SKM-1 (cell line): Measurements from ENCODE around the gene C1orf21.

Experiments used
- DNase-seq: peaks from one replicate; lab custom pipeline; 2025; ENCODE audit not compliant: unreplicated experiment; lab: John Stamatoyannopoulos, UW

The C1orf21 gene

DNA sequence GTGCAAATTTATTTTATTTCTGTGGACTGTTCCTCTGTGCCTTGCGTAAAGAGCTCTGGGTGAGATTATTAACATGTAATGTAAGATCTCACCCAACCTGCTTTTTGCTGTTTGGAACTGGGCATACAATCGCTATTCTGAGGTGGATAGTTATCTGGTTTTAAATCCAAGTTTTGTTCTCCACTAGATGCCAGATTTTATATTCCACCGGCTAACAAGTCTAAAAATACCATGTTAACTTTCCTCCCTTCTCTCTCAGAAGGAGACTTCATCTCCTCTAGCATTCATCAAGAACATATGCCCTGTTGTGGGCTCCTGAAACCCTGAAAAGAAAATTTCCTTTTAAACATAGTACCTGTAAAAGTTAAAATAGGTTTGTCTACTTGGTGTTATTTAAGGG, 56.4 kb downstream of the C1orf21 start:
- DNase-seq: no peak

DNA sequence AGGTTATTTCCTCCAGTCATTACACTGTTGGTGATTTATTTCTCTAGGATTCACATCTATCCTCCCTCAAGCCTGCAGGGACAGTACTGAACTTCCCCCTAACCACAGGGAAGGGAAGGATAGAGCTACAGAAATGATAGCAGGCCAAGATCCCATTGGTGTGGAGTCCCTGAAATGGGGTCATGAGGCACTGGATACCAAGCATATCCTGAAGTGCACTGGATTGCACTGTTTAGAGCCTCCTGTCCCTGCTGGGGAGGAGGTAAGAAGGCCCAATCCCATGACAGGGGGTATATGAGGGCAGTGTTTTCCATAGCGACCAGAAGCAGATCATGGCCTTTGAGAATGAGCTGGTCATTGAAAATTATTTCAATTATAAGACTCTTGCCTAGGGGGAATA, 56.8 kb downstream of the C1orf21 start:
- no peak for DNase-seq

DNA sequence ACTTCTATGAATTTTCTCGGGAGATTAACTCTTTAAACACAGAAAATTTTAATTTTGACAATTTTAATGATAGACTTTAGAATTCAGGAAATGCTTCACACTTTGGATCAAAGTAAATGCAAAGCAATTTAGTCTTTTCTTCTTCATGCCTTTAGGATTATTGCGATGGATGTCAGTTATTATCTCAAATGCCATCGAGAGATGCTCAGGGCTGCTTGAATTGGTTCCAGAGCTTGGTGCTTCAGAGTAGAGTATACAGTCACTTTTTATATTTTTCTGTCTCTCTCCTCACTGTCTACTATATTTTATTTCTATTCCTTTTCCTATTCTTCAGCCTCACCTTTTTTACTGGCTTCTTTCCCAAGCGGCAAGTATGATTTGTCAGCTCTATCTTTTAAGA, 59.2 kb downstream of the C1orf21 start:
- DNase-seq: no peak

DNA sequence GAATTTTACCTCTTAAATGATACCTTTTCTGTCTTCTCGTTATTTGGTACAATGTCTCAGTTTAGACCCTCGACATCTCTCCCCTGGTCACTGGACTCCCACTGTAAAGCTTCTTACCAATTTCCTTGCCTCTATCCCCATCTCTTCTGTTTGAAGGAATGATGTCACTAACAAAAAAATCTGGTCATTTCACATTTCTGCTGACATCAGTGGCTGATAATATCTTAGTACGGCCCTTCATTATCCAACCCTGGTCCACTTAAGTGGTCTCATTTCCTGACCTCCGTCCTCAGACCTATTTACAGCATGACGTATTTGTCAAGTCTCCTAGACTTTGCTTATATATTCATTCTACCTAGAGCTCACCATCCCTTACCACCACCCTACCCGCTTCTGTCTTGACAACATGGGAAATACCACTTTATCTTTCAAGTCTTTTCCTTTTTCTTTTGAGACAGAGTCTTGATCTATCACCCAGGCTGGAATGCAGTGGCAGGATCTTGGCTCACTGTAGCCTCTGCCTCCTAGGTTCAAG, 60.9 kb downstream of the C1orf21 start:
- no peak for DNase-seq

DNA sequence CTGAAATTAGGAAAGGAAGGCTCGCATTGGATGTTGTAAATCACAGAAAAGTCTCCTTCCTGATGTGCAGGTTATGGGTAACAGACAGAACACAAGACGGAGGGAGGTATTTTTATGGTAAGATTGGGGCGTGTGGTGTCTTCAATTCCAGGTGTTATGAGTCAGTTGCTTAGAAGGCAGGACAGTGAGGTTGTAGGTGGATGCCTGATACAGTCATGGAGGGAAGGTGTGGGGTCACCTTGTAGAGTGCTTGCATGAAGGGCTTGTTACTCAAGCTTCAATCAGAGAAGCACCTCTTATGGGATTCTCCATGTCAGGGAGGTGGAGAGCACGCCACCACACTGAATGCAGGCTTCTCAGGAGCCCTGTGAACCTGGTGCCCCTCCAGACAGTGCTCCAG, 63.1 kb downstream of the C1orf21 start:
- DNase-seq: no peak

DNA sequence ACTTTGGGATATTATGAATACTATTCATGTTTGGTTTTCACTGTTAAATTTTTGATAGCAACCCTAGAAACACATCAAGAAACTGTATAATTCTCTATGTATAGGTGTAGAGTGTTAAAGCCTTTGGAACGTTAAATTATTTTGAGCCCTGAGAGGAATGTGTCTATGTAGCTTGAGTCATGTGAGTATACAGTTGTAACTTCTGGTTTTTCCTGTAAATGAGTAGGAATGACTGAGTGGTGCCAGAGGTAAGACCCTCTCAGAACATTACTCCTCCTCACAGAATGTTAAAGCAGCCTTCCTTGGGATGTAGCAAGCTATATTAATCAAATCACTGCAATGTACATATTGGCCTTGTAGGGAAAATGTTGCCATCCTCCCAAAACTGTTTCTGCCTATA, 69.0 kb downstream of the C1orf21 start:
- no peak for DNase-seq

DNA sequence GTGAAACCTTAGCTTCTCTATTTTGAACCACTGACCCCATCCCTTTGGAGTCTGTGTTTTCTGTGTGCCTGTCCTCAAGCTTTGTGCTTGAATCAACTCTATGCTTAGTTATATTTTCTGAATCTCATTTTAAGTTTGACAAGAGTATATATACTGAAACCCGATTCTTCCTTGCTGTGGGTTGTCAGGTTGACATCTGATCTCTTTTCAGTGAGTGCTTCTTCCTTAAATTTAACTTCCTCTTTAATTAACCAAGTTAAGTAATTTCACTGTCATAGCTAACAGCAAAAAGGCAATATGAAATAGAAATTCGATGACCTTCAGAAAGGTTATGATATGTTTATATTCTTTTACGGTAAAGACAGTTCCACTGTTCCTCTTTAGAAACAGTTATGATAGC, 69.4 kb downstream of the C1orf21 start:
- DNase-seq: peak; percentile 88

DNA sequence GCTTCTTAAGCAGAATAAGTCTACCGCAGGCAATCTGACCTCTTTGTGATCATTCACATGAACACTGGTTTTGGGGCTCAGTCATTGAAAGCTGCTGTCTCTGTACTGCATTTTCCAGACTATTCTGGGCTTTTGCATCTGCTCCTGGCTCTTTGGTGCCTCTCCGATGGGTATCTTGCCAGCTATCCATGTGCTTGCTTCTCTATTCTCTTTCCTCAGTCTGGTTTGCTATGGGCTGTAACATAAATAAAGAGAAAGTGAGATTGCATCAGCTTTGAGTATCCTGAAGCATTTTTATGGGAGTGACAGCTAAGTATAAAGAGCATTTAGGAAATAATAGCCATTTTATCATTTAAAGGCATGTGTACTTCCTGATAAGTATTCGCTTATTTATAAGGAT, 70.7 kb downstream of the C1orf21 start:
- no peak for DNase-seq

DNA sequence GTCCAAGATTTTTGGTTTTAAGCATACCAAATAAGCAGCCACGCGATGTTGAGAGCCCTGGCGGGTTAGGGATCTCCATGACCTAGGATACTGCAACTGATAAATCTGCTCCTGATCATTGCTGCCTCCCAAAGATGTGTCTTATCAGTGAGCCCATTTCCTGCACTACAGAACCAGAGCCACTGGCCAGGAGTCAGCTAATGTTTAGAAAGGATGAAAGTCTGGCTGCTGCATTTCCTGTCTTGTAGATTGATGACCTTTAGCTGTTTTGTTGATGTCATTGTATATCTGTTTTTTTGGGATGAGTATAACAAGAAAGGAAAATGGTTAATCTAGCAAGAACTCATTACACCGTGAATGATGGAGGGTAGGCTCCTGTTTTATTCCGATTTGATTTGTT, 74.5 kb downstream of the C1orf21 start:
- DNase-seq: no peak

DNA sequence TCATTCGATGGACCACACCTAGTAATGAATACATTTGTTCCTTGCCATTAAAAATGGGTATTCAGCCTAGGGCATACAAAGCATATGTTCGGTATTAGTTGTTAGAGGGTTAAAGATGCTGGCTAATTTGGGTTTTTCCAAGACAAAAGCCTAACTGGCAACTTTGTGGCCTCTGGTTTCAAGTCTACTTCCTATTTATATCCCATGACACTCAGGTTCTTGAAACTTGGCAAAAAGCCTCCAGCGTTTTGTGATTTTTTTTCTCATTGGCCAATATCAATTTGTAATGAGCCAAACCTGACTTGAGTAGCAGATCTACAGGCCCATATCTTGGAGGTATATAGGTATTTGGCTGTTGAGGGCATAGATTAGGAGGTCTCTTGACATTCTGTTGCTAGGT, 75.3 kb downstream of the C1orf21 start:
- no peak for DNase-seq

DNA sequence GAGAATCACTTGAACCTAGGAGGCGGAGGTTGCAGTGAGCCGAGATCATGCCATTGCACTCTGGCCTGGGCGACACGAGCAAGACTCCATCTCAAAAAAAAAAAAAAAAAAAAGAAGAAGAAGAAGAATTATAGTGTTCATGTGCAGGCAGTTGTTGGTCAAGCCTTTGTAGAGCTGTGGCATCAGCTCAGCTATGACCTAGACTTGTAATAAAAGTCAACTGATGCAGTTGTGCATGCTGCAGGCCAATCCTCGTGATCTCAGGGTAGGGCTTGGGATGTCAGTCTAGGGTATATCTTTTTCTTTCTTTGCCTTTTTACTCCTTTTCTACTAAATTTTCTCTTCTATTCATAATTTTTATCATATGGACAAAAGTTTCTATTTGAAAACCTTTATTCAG, 76.2 kb downstream of the C1orf21 start:
- DNase-seq: no peak

DNA sequence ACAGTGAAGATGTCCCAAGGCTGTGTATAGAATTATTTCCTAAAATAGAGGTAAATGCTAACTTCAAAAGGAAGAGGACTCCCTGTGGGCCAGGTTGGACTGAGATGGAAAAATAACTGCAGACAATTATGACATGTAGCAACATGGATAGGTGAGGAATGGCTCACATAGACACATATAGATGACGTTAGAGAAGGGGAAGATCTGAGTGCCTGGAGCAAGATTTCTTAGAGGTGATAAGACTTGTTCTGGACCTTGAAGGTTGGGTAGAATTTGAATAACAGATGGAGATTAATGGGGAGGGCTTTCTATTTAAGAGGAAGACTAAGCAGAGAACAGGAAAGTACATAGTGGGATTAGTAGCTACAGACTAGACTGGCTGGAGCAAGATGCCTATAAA, 76.9 kb downstream of the C1orf21 start:
- DNase-seq: no peak

DNA sequence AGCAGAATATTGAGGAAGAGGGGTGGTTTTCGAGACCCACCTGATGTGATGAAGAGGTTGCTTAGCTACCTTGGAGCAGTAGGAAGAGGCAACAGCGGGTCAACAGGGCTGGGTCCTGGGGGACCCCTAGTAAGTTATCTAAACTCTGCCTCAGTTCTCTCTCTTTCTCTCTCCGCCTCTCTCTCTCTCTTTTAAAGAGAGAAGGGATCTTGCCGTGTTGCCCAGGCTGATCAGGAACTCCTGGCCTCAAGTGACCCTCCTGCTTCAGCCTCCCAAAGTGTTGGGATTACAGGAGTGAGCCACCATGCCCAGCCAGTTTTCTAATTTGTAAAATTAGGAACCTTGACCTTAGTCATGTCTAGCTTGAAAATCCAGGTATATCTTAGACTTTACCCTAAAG, 77.9 kb downstream of the C1orf21 start:
- DNase-seq: no peak

DNA sequence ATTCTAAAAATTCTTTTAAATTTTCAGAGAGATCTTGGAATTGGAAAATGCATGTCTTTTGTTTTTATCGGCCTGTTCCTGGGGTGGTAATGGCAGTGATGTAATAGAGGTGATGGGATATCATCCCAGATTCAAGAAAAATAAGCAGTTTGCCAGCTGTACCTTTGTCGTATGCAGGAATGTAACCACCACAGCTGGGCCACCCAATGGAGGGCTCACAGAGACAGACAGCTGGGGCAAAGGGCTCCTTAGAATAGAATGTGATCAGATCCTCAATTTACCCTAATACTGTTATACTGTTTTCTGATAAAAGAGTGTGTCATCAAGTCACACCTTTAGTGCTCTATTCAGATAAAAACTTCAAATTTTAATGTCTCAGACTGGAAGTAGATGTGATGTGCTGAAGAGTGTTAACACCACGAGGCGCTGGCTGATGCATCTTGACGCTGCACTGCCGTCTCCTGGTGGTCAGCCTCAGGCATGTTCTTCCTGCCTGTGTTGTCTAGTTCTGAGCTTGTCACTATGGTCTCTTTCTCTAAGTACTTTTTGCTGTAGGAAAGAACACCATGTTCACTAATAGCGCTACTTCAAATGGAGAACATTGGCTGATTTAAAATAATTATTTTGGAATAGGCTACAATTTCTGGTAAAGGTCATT, 78.8 kb downstream of the C1orf21 start:
- DNase-seq: no peak

DNA sequence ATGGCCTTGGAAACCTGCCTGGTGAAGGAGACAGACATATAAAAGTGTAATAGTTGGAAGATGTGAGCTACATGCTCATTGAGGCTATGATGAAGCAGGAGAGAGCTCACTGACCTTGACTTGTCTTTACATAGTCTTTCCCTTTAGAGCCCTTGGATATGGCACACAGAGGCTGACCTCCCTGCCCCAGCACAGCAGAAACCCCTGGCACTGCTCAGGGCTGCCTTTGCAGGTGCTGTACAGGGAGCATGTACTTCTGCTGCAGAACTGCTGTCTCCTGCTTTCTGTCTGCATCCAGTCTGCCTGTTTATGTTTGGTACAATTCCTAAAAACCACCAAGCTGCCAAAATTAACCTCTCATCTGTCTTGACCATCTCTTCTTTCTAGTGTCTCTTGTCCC, 80.5 kb downstream of the C1orf21 start:
- no peak for DNase-seq

DNA sequence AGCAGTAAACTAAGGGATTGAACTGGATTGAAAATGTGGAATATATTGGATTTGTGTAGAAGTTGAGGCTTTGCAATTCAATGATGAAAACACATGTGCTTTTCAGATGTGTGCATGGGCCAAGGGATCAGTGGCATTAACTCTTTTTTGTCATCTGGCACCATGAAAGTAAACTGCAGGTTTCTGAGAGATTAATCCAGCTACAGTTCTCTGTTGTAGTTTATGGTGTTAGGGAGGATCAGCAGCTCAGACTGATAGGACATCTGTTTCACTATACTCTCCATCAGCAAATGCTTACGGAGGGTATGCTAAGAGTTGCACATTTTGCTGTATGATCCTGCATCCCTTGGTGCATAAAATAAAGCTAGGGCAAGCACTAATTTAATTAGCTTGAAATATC, 82.6 kb downstream of the C1orf21 start:
- DNase-seq: no peak

DNA sequence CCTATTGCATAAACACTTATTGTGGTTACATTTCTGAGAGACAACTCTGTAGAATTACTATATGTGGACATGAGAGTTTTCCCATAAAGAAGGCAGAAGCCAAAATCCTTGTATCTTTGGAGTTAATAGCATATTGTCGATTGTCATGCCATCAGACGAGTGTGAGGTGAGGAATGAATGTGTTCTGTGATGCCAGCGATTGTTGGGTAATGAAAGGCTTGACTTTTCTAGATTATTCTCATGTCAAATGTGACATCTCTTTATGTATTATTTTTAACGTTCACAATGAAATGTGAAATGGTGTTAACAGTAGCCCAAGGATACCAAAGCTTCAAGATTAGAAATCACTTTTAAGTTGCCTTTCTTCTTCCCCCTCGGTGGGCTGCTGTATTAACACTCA, 84.9 kb downstream of the C1orf21 start:
- DNase-seq: no peak

DNA sequence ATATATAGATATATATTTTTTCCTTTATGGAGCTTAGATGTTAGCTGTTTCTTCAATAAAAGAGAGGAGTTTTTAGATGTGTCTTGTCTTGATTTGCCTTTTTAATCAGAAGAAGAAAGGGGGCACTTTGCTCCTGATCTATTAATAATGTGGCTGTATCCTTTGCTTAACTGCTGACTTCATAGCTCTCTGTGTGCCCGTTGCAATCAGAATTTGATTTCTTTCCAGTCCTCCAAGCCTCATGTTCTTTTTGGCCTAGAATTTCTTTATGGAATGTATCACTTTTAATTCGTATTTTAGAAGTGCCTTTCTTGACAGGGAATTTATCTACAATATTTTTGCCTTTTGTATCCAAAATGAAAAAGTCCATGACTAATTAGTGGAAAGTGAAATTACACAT, 85.3 kb downstream of the C1orf21 start:
- DNase-seq: no peak

DNA sequence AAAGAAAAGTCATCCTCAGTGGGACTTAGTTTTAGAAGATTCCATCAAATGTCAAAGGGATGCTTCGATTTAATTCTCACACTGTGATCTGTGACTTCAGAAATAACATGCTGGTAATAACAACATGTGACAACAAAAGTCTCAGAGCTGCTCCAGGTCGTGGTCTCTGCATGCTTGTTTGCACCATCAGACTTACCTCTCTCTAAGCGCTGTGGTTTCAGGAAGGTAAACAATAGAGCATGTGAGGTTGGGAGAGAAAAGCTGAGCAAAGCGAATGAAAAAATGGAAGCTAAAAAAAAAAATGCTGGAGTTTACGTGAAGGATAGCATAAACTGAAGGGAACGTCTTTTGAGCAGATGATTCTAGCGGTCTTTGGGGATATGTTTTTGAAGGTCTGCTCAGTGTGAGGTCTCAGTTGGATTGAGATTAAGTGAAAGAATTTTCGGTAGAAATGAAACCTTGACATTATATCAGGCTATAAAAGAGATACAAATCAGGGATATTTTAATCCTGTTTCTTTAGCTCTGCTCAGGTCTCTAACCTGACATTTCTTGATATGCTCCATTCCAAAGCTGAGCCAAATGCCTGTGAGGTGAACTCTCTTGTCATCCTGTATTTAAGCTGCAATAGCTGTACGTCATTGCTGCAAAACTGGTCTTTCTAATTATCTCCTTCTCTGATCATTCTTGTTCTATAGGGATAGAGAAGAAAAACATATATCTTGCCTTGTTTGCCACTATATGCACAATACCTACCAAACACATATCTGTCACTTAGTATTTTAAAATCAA, 86.5 kb downstream of the C1orf21 start:
- no peak for DNase-seq

DNA sequence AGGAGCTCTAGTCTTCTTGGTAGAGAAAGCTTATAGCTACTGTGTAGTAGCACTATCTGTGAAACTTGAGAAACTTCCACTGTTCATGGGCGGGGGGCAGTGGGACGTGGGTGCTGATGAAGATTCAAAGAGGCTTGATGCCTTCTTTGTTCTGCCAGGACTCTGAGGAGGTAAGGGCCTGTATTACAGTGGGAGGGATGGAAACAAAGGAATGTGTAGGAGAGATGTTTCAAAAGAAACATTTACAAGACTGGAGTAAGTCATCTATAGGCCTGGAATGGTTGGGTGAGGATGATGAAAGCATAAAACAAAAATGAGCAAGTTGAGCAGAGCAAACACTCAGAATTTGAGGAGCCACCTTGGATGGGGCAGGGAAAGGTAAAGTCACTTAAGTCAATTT, 89.4 kb downstream of the C1orf21 start:
- no peak for DNase-seq

DNA sequence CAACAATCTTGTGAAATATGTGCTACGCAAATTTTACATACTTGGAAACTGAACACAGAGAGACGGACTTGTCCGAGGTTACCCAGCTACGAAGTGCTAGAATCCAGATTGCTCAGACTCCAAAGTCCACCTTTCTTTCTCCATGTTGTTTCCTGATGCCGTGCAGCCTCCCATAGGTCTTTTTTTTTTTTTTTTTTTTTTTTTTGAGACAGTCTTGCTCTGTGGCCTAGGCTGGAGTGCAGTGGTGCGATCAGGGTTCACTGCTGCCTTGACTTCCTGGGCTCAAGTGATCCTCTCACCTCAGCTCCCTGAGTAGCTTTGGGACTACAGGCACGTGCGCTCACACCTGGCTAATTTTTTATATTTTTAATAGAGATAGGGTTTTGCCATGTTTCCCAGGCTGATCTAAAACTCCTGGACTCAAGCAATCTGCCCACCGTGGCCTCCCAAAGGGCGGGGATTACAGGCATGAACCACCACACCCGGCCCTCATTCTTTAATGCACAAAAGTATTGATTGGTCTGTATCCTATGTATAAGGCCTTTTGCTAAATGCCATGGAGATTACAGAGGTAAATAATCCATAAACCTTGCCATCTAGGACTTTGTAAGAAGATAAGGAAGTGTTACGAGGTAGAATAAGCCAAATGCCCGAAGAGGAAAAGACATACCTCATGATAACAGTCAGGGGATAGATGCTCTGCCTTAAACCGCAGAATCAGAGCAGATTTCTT, 92.8 kb downstream of the C1orf21 start:
- DNase-seq: no peak

DNA sequence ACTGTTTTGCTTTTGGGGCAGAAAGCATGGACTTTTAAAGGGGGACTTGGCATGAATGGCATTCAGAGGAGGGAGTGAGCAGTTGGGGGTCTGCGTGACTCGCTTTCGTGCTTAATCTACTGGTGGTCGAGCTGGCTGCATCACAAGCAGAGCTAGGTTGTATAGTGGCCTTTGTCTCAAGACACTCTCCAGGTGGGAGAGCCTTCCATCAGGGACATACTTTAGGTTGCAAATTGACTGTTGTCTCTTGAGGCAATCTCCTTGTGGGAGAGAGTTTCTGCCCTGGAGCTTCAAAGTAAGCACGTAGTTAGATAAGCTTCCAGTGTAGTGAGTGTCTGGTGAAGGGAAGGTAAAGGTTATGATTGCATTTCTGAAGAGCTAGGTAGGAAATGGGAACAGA, 93.9 kb downstream of the C1orf21 start:
- no peak for DNase-seq
